CD4-positive, alpha-beta T cell treated with Interleukin-15 for 1 hour (primary cell): ENCODE data around the gene PDCD1LG2.
"Not testable (repeated sequence)": the region's sequence is repeated elsewhere in the genome, so short reads cannot be mapped to it uniquely, and the experiment has no call there.

Experiments used
- DNase-seq: peaks from one replicate; pipeline ENCODE4 v3.0.0-alpha.2; 2020

The PDCD1LG2 gene

GRCh38 chr9:5494765-5495164, 15.6 kb upstream of the PDCD1LG2 start:
- not testable (repeated sequence) for DNase-seq

- DNase-seq = no peak
These were observed 11.2 kb upstream of the PDCD1LG2 start for GRCh38 chr9:5499157-5499556.

- no peak for DNase-seq
These were observed 10.4 kb upstream of the PDCD1LG2 start for GRCh38 chr9:5499889-5500398.

DNA sequence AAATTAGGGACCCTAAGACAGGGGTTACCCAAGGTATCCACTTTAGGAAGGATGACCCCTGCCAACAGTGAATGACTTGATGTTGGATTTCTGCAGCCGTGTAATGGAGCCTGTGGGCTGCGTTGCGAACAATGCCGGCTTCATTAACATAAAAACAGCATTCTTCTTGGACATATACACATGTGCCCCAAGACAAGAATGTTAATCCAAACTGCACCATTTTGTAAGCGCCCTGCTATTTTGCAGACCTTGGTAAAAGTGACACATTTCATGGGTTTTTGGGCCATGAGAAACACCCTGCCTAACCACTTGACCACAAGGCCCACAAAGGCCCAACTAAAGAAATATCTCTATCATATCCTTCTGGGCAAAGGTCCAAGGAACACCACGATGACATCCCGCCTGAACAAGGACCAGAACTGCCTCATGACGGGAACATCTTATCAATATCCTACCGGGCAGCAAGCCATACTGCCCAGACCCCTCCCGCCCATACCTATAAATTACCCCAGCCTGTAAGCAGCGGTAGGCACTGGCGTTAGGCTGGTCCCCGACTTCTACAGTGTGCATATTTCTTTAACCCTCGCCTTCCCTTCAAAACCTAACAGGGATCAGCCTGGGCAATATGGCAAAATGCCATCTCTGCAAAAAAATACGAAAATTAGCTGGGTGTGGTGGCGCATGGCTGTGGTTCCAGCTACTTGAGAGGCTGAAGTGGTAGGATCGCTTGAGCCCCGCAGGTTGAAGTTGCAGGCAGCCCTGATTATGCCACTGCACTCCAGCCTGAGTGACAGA, 9.7 kb upstream of the PDCD1LG2 start:
- DNase-seq = no peak

GRCh38 chr9:5502553-5502952, 7.8 kb upstream of the PDCD1LG2 start:
- DNase-seq = no peak

GRCh38 chr9:5509573-5509972, 758 bp upstream of the PDCD1LG2 start:
- DNase-seq = no peak

- no peak for DNase-seq
These were observed 658 bp downstream of the PDCD1LG2 start for GRCh38 chr9:5510989-5511388.

- no peak for DNase-seq
These were observed 1.1 kb downstream of the PDCD1LG2 start for GRCh38 chr9:5511476-5511875.

DNA sequence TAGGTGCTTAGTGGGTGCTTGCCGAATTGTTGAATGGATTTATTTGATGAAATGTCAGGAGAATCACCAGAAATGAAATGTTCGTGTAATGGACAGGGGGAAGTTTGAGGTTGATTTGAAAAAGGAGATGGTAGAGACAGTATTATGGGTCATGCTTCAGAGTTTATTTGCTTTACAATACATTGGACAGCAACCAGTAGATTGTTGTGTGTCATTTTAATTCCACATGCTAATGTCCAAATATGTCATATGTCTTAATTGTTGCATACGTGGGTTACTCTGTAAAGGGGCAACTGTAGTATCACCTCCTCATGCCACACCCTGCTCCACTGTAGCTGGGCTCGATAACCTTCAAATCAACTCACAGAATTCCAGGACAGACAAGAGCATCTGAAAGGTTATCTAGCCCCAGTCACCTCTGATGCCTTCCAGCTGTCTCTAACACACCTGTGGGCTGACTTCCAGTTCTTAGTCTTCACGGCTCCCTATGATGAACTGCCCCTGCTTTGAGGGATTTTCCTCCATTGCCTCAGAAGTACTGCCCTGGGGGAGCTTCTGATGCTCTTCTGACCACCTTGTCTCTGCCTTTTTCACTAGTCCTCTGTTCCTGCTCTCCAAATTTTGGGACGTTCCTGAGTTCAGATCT, 1.7 kb downstream of the PDCD1LG2 start:
- no peak for DNase-seq

DNA sequence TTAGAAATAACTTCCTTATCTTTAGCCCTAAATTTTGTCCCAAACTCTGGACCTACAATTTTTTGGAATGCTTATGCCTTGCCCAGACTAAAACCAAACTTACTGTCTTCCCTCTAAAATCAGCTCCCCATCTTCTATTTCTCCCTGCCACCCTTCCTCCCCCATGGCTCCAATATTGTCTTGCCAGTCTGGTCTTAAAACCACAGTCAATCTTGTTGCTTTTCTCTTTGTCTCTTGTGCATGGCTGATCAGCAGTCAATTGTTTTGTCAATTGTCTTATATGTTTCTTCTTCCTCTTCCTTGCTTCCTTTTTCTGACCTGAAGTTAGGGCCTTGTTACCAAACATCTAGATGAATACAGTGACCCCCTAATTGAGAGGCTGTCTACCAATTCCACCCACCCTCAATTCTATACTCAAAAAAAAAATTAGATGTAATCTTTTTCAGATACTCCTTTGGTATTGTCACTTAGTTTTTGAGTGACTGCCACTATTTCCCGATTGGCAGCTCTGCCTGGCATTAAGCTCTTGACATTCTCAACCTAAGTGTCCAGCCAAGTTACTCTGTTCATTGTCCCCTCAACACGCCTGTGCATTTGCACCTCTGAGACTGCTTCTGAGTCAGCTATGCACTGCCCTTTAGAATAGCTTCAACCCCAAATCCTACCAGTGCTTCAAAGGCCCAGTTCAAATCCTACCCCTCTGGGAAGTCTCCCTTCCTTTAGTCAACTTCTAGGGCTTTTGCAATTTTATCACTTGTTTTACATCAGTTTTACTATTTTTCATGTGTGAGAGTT, 2.5 kb downstream of the PDCD1LG2 start:
- no peak for DNase-seq

DNA sequence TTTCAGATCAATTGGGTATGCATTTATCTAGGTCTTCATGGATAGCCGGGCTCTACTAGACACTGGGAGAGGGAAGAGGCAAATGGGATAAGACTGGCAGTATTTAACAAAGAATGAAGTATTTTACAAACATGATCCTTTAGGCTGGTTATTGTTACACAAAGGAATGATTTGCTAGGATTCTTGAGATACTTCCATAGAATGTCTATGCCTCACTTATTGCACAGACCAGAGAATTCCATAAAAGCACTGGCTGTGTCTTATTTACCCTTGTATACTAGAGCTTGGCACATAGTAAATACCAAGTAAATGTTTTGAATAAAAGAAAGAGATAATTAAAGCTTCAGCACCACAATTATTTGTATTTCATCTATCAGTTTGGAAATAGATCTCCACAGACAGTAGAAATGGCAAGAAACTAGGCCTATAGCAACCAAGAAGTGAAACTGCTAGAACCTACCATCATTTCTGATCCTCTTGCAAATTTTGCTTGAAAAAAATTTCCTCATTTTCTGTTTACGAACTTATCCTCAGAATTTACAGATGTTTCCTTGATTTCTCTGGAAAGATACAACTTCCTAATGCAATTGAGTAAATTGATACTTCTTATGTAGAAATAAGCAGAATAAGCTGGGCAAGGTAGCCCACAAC, 3.8 kb downstream of the PDCD1LG2 start:
- DNase-seq = no peak

GRCh38 chr9:5514617-5515260, 4.4 kb downstream of the PDCD1LG2 start:
- DNase-seq = no peak

DNA sequence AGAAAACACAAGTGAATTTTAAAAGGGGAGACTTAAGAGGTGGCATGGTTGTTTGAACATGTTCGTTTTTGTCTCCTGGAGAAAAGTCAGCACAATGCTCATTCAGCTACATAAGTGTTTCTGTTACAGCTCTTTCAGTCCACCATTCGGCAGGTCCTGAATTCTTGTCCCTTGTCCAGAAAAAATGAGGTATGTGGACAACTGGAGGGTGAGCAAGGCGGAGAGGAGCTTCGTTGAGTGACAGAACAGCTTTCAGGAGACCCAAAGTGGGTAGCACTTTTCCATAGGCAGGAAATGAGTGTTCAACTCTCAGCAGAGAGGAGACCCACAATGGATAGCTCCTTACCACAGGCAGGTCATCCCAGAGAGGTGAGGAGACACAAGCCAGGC, 4.9 kb downstream of the PDCD1LG2 start:
- DNase-seq = no peak

DNA sequence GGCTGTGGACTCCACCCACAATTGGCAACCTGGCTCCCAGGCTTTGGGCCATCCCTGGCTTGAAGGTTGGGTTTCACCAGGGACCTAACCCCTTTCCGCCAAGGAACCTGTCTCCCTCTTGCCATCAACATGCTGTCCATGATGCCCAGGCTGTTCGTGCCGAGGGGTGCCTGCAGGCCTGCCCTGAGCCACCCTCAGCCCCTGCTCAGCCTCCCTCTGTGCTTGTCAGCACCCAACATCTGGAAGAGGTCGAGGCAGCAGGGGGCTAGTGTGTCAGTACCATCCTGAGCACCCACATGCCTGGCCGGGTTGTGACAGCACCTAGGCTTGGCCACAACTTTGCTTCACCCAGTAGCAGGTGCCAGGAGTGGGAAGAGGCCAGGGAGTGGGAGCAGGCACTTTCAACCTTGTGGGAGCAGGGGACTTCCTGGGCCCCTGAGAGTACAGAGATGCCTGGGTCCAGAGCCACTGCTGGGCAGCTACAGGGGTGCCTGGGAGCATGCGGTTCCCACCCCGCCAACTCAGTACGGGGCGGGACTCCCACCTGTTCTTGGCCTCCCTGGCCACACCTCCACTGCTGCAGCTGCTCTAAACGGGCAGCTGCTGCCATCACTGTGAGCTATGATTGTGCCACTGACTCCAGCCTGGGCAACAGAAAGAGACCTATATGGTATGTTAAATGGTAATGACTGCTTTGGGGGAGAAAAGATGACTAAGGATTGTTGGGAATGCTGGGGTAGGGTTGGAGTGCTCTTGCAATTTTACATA, 6.3 kb downstream of the PDCD1LG2 start:
- DNase-seq = no peak

- no peak for DNase-seq
These were observed 8.0 kb downstream of the PDCD1LG2 start for GRCh38 chr9:5518171-5518936.

- no peak for DNase-seq
These were observed 8.6 kb downstream of the PDCD1LG2 start for GRCh38 chr9:5518937-5519319.

DNA sequence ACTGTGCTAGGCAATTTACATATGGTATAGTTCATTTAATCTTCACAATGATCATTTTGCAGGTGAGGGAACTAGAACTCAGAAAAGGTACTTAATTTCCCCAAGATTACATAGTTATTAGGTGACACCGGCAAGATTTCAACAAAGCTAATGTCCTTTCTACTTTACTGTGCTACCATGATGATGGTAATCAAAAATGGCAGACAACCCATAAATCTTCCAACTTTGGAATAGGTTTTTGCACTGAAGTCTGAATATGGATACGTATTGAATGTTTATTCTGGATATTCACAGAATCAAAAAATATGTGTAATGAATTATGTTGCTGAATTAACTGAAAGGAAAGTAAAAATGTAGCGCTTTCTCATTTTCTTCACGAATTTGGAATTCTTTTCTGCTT, 13.8 kb downstream of the PDCD1LG2 start:
- DNase-seq = no peak

DNA sequence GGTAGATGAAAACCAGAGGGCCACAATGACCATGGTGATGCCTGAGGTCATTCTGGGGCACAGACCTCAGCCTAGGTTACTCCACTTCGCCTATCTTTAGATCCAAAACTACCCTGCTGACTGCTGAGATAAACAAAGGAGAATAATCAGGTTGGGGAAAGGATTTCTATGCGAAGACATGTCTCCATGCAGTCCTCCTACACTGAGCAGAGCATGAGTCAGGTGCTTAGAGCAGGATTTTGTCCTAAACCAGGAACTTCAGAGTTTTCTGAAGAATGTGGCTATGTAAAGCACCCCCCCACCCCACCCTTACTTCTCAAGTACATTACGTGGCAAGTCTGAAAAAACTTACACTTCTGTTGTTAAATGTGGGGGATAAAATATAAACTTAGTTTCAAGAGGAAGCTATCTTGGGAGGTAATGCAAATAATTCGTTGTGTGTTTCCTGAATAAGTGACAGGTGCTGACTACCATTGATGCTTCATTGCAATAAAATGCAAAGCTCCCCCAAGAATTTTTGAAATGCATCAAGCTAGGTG, 19.4 kb downstream of the PDCD1LG2 start:
- DNase-seq = no peak

- DNase-seq = no peak
These were observed 21.0 kb downstream of the PDCD1LG2 start for GRCh38 chr9:5531101-5531882.

DNA sequence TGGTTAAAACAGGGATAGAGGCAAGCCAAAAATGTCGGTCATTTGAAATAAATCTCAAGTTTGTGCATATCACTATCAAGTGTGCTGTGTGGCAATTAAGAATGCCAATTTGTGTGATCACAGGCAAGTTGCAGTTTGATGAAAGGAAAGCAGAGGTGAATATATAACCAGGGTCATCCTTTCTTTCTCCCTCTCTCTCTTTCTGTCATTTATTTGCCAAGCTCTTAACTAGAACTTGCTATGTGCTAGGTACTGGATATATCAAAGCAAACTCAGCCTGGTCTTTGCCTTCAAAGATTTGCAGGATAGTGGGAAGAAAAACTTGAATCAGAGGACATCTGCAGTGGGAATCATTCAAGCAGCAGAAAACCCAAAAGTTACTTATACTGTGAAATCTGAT, 22.0 kb downstream of the PDCD1LG2 start:
- DNase-seq = no peak
